ENCODE data around the gene KCNMB4. TPM values are rescaled to one million over a fixed set of nuclear protein-coding genes. Genes with fewer than 3 reads are reported as not detected.
A peak's percentile ranks its signal among the peaks of the same experiment; 100 is the strongest.

Gene KCNMB4
- total RNA-seq, 3 donors from 2014 or later: 0.98 to 1.5 (median 1.4) TPM

- H3K27me3 ChIP-seq: no peaks in the 10 kb centered on the region
- intact Hi-C loops (cut with DNase I; ENCODE audit: low total_unique reads): no loop called here
- TF ChIP-seq POLR2AphosphoS5 (IDR thresholded peaks at IDR 0.05) (no peak), CTCF (IDR thresholded peaks at IDR 0.05) (no peak), POLR2A (IDR thresholded peaks at IDR 0.05) (no peak)
Observed at GRCh38 chr12:70367258-70368141, 1.4 kb downstream of the KCNMB4 start.

GRCh38 chr12:70372881-70373280 is 6.8 kb downstream of the KCNMB4 start:
- H3K9me3 ChIP-seq: no peaks in the 10 kb centered on the region
- no peaks in the 10 kb centered on the region for H3K36me3 ChIP-seq
- H3K27me3 ChIP-seq: no peaks in the 10 kb centered on the region
- intact Hi-C loops (cut with DNase I; ENCODE audit: low total_unique reads): no loop called here
- no peak overlapping the region for H3K27ac ChIP-seq
- no peak for TF ChIP-seq POLR2AphosphoS5 (IDR thresholded peaks at IDR 0.05)
- TF ChIP-seq POLR2A (IDR thresholded peaks at IDR 0.05): no peak
- no peak for TF ChIP-seq CTCF (IDR thresholded peaks at IDR 0.05)
- H3K4me3 ChIP-seq: no peak overlapping the region
- H3K4me1 ChIP-seq: no peaks in the 10 kb centered on the region
- DNase-seq (ENCODE audit: low spot score in 2 of 2): no peak

More at GRCh38 chr12:70367258-70368141, 1.4 kb downstream of the KCNMB4 start:
- no peak for DNase-seq (ENCODE audit: low spot score in 2 of 2)
- H3K9me3 ChIP-seq: no peaks in the 10 kb centered on the region
- H3K27ac ChIP-seq: no peak overlapping the region
- H3K4me1 ChIP-seq: peaks cover 0 to 8% of the 10 kb centered on the region in 2 donors
- H3K4me3 ChIP-seq: peak overlapping the region; percentile 71 to 88 (median 79)
- H3K36me3 ChIP-seq: no peaks in the 10 kb centered on the region

- no peaks in the 10 kb centered on the region for H3K4me1 ChIP-seq
- H3K36me3 ChIP-seq: no peaks in the 10 kb centered on the region
- no peak for DNase-seq (ENCODE audit: low spot score in 2 of 2)
- H3K4me3 ChIP-seq: no peak overlapping the region
- H3K27ac ChIP-seq: no peak overlapping the region
- intact Hi-C loops (cut with DNase I; ENCODE audit: low total_unique reads): no loop called here
- peaks cover 6% of the 10 kb centered on the region in 2 donors for H3K9me3 ChIP-seq
- TF ChIP-seq POLR2AphosphoS5 (IDR thresholded peaks at IDR 0.05): no peak
- TF ChIP-seq POLR2A (IDR thresholded peaks at IDR 0.05): no peak
- TF ChIP-seq CTCF (IDR thresholded peaks at IDR 0.05): no peak
- no peaks in the 10 kb centered on the region for H3K27me3 ChIP-seq
Observed at GRCh38 chr12:70379846-70380245, 13.8 kb downstream of the KCNMB4 start.

- H3K36me3 ChIP-seq: no peaks in the 10 kb centered on the region
- H3K9me3 ChIP-seq: peaks cover 5 to 6% of the 10 kb centered on the region in 2 donors
- TF ChIP-seq POLR2A (IDR thresholded peaks at IDR 0.05) (no peak), POLR2AphosphoS5 (IDR thresholded peaks at IDR 0.05) (no peak), CTCF (IDR thresholded peaks at IDR 0.05) (no peak)
- DNase-seq (ENCODE audit: low spot score in 2 of 2): no peak
- no peaks in the 10 kb centered on the region for H3K4me1 ChIP-seq
- H3K4me3 ChIP-seq: no peak overlapping the region
- no peaks in the 10 kb centered on the region for H3K27me3 ChIP-seq
- H3K27ac ChIP-seq: no peak overlapping the region
- intact Hi-C loops (cut with DNase I; ENCODE audit: low total_unique reads): no loop called here
Observed at GRCh38 chr12:70383484-70383883, 17.4 kb downstream of the KCNMB4 start.

GRCh38 chr12:70383886-70384285 is 17.8 kb downstream of the KCNMB4 start:
- intact Hi-C loops (cut with DNase I; ENCODE audit: low total_unique reads): no loop called here
- DNase-seq (ENCODE audit: low spot score in 2 of 2): no peak
- TF ChIP-seq POLR2AphosphoS5 (IDR thresholded peaks at IDR 0.05): no peak
- TF ChIP-seq CTCF (IDR thresholded peaks at IDR 0.05): no peak
- TF ChIP-seq POLR2A (IDR thresholded peaks at IDR 0.05): no peak
- Histone ChIP-seq H3K27ac (no peak overlapping the region), H3K36me3 (no peaks in the 10 kb centered on the region), H3K4me1 (no peaks in the 10 kb centered on the region), H3K4me3 (no peak overlapping the region), H3K9me3 (peaks cover under 1 to 2% of the 10 kb centered on the region in 2 donors), H3K27me3 (no peaks in the 10 kb centered on the region)
